GM21717 (cell line): Measurements from ENCODE around the gene MCIDAS.
A peak's percentile ranks its signal among the peaks of the same experiment; 100 is the strongest.

Source experiments
- ATAC-seq: cut with Tn5 transposase; IDR thresholded peaks from one replicate; pipeline ENCODE4 v1.9.1; 2021; ENCODE audit warnings: mild to moderate bottlenecking, moderate library complexity; ENCODE audit not compliant: unreplicated experiment

The MCIDAS gene

DNA sequence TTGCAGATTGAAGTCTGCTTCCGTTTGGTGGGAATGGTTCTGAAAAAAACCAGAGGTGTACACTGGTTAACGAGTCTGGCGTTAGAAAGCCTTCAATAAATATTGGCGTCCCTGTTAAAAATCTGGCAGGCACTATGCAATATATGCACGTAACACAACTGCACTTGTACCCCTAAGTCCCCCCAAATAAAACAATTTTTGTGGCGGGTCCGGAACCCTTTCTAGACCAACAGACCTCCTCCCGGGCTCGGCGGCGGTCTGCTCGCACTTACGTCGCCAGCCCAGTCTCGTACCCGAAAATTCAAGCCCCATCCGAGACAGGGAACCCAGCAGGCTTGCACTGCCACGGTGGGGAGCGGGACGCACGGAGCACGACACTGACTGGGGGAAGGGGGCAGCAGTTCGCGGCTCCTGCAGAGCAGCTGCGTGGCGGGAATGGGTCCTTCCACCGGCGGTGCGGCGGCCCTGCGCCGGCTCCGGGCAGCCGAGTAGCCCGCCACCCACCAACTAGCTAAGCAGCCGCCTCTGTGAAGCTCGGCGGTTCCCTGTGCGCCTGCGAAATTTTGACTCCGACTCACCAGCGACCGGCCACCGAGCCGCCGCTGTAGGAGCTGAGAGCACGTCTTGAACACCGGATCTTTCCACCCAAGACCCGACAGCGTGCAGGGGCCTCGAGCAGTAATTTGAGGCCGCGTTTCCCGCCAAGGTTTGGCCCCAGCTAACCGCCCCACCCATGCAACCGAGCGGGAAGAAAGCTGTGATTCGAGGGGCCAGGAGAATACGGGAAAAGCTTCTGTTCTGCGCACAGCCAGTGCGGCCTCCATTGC lies 3.9 kb downstream of the MCIDAS start:
- no peak for ATAC-seq

GRCh38 chr5:55222092-55222984 lies 4.8 kb downstream of the MCIDAS start:
- ATAC-seq: no peak

DNA sequence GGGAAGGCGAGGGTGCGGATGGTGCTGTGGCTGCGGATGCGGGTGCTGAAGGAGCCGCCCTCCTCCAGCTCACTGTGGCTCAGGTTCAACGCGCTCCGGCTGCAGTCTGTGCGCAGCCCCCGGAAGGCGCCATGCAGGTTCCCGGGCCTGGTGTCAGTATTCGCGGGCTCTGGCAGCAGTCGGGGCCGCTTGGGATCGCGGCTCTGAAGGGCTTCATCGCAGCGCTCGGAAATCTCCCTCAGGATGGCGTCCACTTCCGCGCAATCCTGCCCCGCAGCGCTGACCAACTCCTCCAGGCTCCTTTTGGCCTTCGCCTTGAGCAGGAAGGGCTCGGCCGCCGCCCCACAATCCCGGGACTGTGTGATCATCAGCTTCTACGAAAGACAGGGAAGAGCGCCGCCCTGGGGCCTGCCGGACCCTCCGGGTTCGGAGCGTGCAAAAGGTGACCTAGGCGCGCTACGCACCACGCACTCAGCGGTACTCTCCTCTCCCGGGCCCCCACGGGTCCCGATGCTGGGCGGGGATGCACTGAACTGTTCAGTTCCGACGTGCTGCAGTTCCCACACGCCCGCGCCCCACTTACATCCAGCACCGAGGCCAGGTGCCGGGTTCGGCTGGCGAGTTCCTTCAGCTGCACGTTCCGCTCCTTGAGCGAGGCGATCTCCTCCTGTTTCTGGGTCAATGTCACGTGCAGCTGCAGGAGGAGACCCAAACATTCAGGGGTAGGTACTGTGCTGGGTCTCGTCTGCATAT lies 6.5 kb downstream of the MCIDAS start:
- no peak for ATAC-seq

DNA sequence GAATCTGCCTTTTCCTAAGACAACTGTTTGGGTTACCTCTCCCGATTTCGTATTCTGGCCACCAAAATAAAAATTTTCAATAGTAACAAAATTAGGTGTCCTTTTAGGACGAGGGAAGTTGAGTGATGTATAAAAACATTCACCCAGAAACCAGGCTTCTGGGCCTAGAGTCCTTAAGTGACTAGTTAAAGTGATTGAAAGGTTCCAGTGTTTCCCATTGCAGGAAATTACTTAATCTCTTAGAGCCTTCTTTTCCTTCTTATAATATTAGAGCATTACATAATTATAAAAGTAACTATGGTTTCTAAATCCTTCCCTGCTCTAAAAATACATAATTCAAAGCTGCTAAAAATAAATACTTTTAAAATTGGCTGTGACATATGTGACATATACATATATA lies 7.3 kb downstream of the MCIDAS start:
- ATAC-seq: no peak

GRCh38 chr5:55218967-55219366 lies 8.1 kb downstream of the MCIDAS start:
- no peak for ATAC-seq

DNA sequence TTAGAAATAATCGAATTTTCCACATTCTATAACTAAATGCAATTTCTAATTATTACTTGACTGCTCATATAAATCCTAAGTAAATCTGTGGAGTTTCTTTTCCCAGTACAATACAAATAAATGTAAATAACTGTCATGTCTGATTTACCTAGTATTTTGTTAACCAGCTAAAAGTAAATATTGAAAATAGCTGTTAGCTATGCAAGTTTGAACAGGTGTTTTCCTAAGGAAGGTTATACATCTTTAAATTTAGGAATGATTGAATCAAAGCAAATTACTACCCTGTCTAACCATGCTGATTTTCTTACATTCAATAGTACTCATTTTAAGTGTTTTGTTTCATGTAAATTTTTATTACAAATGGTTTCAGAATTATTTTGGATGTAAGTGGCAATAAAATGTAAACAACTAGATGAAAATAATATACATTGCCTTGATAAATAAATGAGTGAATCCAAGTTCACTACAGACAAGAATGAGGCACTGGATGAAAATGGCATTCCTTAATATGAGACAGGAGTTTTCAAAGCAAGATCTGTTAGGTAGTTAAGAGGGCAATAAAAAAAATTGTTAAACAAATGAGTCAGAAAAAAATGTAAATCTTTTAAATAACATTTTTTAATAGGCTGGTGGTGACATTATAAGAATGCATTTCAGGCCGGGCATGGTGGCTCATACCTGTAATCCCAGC lies 15.8 kb downstream of the MCIDAS start:
- ATAC-seq: no peak

- ATAC-seq: no peak
Observed at GRCh38 chr5:55205001-55205400, 22.1 kb downstream of the MCIDAS start.

DNA sequence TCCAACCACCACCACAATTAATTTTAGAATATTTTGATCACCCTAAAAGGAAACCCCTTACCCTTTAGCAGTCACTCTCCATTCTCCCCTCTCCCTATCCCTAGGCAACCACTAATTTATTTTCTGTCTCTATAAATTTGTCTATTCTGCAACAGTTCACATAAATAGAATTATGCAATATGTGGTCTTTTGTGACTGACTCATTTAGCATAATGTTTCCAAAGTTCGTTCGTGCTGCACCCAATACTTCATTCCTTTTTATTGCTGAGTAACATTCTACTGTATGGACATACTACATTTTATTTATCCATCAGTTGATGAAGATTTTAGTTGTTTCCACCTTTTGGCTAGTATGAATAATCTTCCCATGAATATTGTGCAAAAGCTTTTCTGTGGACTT lies 36.0 kb downstream of the MCIDAS start:
- no peak for ATAC-seq

DNA sequence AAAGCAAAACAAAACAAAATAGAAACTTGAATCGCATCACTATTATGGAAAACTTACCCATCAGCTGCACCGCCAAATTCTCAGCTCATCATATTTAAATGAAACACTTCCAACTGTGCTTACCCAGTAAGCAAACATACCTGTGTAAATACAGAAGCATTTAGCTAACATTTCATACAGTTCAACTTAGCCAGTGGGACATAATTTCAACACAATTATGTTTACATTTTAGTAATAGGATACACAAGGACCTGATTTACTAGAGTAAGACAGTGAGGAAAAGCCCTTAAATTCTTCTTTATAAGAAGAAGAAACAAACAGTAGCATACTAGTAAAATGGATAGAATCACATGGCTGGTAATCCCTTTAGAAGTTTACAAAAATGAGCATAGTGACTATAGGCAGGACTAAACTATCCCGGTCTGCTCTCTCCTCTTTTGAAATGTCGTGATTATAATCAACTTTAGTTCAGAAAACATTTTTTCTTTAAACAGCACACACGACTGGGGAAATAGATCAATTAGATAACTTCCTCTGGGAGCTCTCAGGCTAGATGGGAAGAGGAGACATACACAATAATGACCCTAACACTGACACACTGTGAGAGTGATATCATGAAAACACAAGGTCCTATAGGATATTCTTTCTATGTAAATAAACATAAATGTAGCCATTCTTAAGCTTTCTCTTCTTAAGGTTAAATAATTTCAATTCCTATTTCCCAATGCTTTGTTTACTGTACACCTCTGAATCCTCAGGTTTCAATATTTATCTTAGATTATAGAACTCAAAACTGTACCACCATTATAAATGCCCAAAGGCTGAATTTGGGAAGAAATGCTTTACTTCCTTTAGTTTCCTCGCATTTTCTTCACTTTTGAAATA lies 38.2 kb downstream of the MCIDAS start:
- ATAC-seq: no peak

GRCh38 chr5:55187370-55187769 lies 39.7 kb downstream of the MCIDAS start:
- ATAC-seq: no peak

- ATAC-seq: no peak
Observed at GRCh38 chr5:55180016-55180415, 47.1 kb downstream of the MCIDAS start.

- ATAC-seq: no peak
Observed at GRCh38 chr5:55177078-55177477, 50.0 kb downstream of the MCIDAS start.

DNA sequence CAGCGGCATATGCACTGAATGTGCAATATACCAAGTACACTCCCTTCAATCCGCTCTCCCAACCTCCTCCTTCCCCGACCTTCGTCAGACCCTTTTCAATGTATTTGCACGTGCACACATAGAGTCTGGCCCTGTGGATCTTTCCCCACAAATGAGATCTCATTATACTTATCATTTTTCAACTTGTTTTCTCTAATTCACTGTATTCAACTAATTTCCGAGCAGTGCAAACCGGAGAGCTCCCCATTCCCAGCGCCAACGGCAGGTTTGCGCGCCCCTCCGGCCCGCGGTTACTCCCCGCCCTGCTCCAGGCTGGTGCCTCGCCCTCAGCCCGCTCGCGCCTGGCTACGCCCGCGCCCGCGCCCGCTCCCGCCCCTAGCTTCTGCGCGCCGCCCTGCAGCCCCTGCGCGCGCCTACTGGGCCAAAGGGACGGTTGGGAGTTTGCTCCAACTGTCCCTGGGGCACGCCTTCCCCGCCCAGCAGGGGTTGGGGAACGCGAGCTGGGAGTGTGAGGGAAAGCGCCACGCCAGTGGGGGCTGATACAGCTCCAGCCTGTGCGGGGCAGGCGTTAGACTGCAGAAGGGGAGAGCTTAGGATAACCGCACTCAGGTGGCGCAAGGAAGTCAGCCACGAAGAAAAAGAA lies 50.8 kb downstream of the MCIDAS start:
- no peak for ATAC-seq

- no peak for ATAC-seq
Observed at GRCh38 chr5:55175781-55176175, 51.3 kb downstream of the MCIDAS start.

GRCh38 chr5:55173687-55174230 lies 53.4 kb downstream of the MCIDAS start:
- ATAC-seq: peak; percentile 23

DNA sequence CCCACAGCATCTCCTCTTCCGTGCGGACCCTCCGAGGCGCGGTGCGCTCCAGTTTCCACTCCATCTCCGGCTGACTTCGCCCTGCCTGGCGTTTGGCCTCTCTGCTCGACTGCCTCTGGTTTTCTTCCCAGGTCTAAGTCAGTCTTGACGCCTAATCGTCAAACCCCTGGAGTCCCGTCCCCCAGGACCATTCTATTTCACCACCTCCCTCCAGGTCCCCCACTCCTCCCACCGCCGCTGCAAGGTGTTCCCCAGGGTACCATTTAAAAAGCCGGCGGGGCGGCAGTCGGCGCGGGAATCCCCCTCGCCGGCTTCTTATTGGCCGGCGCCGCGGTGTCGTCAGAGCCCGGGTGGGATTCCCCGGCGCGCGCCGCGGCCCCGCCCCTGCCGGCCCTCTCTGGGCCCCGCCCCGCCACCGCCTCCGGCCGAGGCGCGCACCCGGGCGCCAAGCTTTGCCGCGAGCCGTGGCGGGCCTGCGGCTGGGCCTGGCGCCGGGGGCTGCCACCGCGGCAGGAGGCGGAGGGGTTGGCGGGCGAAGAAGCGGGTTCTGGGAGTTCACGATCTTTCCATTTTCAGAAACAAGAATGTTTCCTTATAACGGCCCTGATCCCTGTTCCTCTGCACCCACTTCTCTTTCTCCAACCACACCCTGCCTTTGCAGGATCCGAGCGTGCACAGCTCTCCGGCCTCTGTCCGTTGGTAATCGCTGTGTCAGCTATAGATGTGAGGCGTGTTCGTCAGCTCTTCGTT lies 54.0 kb downstream of the MCIDAS start, which contains the start of gene CDC20B:
Gene CDC20B (minus strand): TSS at position 241 of the 750 bp plus-strand sequence. CDS start 177 bp downstream, at position 64.
- peak; percentile 77 for ATAC-seq

DNA sequence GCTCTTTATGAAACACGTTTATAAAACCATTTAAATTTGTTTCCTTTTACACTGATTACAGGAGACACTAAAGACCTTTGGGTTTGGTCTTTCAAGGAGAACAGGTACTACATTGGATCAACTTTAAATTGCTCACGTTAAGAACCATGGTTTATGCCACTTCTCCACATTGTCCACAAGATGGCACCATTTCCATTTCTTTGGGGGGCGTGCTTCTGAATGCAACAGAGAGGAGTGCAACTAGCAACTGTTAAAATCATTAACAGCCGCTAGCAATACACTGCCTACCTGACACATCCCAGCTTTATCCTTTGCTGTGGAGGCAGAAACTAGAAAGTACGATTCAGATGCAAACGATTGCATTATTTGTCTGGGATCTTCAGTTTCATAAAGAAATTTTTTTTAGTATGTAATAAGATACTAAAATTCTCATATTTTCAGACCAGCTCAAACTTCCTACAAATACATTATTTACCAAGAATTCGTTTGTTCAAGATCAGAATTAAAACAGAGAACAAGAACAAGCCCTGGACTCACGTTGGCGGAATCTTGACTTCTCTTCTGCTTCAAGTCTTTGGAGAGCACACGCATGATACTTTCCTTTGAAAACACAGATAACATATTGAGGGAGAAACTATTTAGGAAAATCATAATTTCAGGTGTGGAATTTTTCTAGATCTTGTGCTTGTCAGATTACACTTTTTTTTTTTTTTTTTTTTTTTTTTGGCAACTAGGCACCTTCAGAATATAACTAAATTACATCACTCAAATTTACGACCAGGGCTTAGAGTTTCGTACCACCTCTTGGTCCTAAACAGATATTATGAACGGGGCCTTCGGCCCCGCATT lies 54.8 kb downstream of the MCIDAS start:
- ATAC-seq: peak; percentile 59
